HG03175 (cell line): ENCODE measurements around the gene ERVFRD-1.

ENCODE experiments used
- ATAC-seq: cut with Tn5 transposase; IDR thresholded peaks from one replicate; pipeline ENCODE4 v1.9.1; 2021; ENCODE audit warnings: mild to moderate bottlenecking, moderate library complexity; ENCODE audit not compliant: unreplicated experiment

Gene ERVFRD-1

DNA sequence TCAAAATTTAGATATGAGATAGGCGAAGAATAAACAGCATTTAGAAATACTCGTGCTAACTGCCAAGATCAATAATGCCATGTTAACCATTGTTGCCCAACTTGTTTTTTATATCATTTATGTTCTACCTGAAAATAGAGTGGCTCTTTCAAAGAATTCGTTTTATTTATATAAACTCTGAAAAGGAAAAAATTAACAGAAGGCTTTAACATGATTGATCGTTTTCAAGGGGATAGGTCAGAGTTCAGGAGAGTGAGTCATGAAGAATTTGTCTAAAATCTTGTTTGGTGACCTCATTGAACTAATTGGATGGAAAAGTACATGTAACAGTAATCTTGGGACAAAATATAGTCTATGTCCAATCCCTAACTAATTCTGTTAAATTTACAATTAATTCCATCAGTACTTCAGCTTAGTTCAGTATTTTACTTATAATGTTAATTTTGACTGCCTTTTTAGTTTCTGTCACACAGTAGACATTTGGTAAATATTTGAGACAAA, 56.3 kb downstream of the ERVFRD-1 start:
- no peak for ATAC-seq

DNA sequence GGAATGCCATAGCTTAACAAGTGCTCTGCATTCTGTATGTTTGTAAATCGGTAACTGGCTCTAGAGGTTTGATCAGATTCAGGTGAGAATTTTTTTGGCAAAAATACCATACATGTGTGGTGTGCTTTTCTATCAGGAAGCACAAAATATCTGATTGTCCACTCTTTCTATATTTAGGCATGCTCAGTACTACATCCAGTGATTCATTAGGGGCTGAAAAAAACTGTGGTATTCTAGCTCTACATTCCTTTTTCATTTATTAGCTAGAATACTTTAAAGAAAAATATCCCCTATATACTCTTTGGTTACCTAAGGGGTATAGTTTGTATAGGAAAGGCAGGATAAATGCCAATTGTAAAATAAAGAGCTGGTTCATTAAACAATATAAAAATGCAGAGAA, 56.8 kb downstream of the ERVFRD-1 start:
- ATAC-seq, result no peak

DNA sequence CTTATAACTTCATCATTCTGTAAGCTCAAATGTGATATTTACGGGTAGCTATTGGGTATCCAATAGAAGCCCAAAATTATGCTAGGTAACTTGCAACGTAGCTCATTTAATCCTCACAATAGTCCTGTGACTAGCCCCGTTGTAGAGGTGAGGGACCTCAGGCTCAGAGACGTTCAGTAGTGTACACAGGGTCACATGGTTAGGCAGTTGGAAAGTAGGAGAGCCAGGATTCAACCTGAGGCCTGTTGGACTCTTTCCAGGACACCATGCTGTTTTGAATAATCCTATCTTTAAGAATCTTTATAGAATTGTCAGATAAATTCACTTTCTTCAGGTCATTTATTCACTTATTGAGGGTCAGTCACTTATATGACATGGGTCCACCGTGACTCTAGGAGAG, 58.2 kb downstream of the ERVFRD-1 start:
- ATAC-seq, result no peak
